HepG2 (cell line): Measurements from ENCODE around the gene INTS2.

ENCODE experiments used
- ZKSCAN8 ChIP-seq: IDR thresholded peaks from 2 replicates; pipeline ENCODE4 v1.6.1; 2016; ENCODE audit warnings: borderline replicate concordance, missing genetic modification reagents, missing compliant biosample characterization
- ZNF274 ChIP-seq: sonication (generic); formaldehyde crosslinking; IDR thresholded peaks from 2 replicates; pipeline ENCODE4 v1.5.1; 2020; ENCODE audit warnings: mild to moderate bottlenecking, missing genetic modification reagents
- ZNF468 ChIP-seq: sonication (generic); formaldehyde crosslinking; IDR thresholded peaks from 2 replicates; pipeline ENCODE4 v1.8.0; 2022; ENCODE audit warnings: mild to moderate bottlenecking, moderate library complexity, missing genetic modification reagents
- ZNF652 ChIP-seq: IDR thresholded peaks from 2 replicates; pipeline ENCODE4 v1.6.1; 2016; ENCODE audit warnings: low read depth, borderline replicate concordance
- ZSCAN25 ChIP-seq: sonication (generic); formaldehyde crosslinking; IDR thresholded peaks from 2 replicates; pipeline ENCODE4 v1.8.0; 2022; ENCODE audit warnings: mild to moderate bottlenecking, missing genetic modification reagents

DNA sequence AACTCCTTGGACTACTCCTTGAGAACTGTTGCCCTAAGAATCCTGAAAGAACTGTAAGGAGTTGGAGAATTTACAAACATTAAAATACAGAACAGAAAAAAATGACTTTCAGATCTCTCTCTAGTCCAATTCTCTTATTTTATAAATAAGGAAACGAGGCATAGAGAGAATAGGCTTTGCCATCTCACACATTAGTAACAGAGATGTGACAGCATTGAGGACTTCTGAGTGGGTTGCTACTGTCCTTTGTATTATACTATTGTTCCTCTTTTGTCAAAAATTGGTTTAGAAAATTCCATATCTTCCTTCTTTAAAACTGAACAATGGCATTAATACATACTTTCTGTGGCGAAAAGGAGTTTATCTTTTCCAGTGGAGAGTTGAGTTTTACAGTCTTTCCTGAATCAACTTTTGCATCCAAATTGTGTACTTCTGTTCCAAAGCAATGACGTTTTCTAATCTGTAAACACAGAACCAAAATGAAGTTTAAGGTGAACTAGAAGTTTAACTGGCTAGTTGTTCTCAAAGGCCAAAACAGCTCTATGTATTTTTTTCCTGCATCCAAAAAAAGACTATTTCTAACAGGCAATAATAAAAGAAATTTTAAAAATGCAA lies 80.9 kb downstream of the INTS2 start:
- TF ChIP-seq ZNF468 (no peak), ZNF652 (CRISPR knock-in tag) (no peak), ZSCAN25 (no peak), ZKSCAN8 (no peak), ZNF274 (CRISPR knock-in tag) (no peak)
